HEK293 (cell line): ENCODE results near the gene EIF4G3.
A peak's percentile ranks its signal among the peaks of the same experiment; 100 is the strongest.

Experiments
- CTCF ChIA-PET: fragments of 350-600 bp; formaldehyde crosslinking; extraction: SDS; loops from one replicate; lab custom pipeline; 2021; ENCODE audit warnings: antibody characterized with exemption; lab: Yijun Ruan, JAX
- POLR2A ChIA-PET: fragments of 300-600 bp; formaldehyde crosslinking; extraction: SDS; loops from one replicate; lab custom pipeline; 2020; ENCODE audit warnings: antibody characterized with exemption, inconsistent platforms; lab: Yijun Ruan, JAX
- H3K27ac ChIP-seq: fragments of 200-500 bp; sonication (Bioruptor generic); 2 replicates; pipeline ENCODE4 v1.5.1; 2014; ENCODE audit warnings: low read depth, low read length, control low read depth, inconsistent platforms; ENCODE audit errors: extremely low read depth
- H3K36me3 ChIP-seq, 2 experiments: fragments of 200-500 bp in 1 of 2; sonication (Bioruptor generic) in 1 of 2; 1 replicate in 1 of 2; 2 replicates in 1 of 2; pipeline ENCODE4 v1.5.1; 2014 to 2017; ENCODE audit warnings: inconsistent platforms in 2 of 2, low read length in 2 of 2; ENCODE audit not compliant: control insufficient read depth in 2 of 2, insufficient read depth in 1 of 2
- H3K4me1 ChIP-seq: fragments of 200-500 bp; sonication (Bioruptor generic); 2 replicates; pipeline ENCODE4 v1.5.1; 2014; ENCODE audit warnings: mild to moderate bottlenecking, low read length, inconsistent platforms; ENCODE audit not compliant: control insufficient read depth, insufficient read depth
- H3K4me3 ChIP-seq: 2 replicates; pipeline ENCODE4 v1.5.1; 2011; ENCODE audit warnings: low read depth, mild to moderate bottlenecking, control low read depth, low read length, moderate library complexity
- H3K9me3 ChIP-seq: fragments of 200-500 bp; sonication (Bioruptor generic); 2 replicates; pipeline ENCODE4 v1.5.1; 2014; ENCODE audit warnings: low read depth, low read length, inconsistent platforms; ENCODE audit not compliant: control insufficient read depth, insufficient read depth
- IKZF3 ChIP-seq: fragments of 450-650 bp; IDR thresholded peaks from 2 replicates; pipeline ENCODE4 v1.5.0; 2018; ENCODE audit warnings: missing biosample characterization, mild to moderate bottlenecking, missing genetic modification characterization, moderate library complexity
- KLF8 ChIP-seq: fragments of 450-650 bp; formaldehyde crosslinking; IDR thresholded peaks from 2 replicates; pipeline ENCODE4 v1.5.1; 2016; ENCODE audit warnings: missing biosample characterization, missing genetic modification characterization
- SCRT1 ChIP-seq: fragments of 450-650 bp; formaldehyde crosslinking; IDR thresholded peaks from 2 replicates; pipeline ENCODE4 v1.5.1; 2016; ENCODE audit warnings: missing biosample characterization, missing genetic modification characterization, borderline replicate concordance
- WT1 ChIP-seq: fragments of 450-650 bp; formaldehyde crosslinking; IDR thresholded peaks from 2 replicates; pipeline ENCODE4 v1.5.1; 2016; ENCODE audit warnings: missing biosample characterization, missing genetic modification characterization
- ZEB2 ChIP-seq: fragments of 450-650 bp; formaldehyde crosslinking; IDR thresholded peaks from 2 replicates; pipeline ENCODE4 v1.5.1; 2016; ENCODE audit warnings: missing biosample characterization, missing genetic modification characterization
- ZFP37 ChIP-seq: fragments of 450-650 bp; formaldehyde crosslinking; IDR thresholded peaks from 2 replicates; pipeline ENCODE4 v1.5.1; 2016; ENCODE audit warnings: missing biosample characterization, missing genetic modification characterization
- ZIC2 ChIP-seq: fragments of 450-650 bp; formaldehyde crosslinking; IDR thresholded peaks from 2 replicates; pipeline ENCODE4 v1.5.1; 2016; ENCODE audit warnings: missing biosample characterization, missing genetic modification characterization
- ZNF114 ChIP-seq: fragments of 450-650 bp; formaldehyde crosslinking; IDR thresholded peaks from 2 replicates; pipeline ENCODE4 v1.5.0; 2017; ENCODE audit warnings: missing biosample characterization, missing genetic modification characterization
- ZNF211 ChIP-seq: fragments of 450-650 bp; formaldehyde crosslinking; IDR thresholded peaks from 2 replicates; pipeline ENCODE4 v1.5.1; 2016; ENCODE audit warnings: low read depth, missing biosample characterization, missing genetic modification characterization
- ZNF24 ChIP-seq: fragments of 450-650 bp; formaldehyde crosslinking; IDR thresholded peaks from 2 replicates; pipeline ENCODE4 v1.5.1; 2016; ENCODE audit warnings: missing biosample characterization, missing genetic modification characterization
- ZNF335 ChIP-seq: fragments of 450-650 bp; formaldehyde crosslinking; conservative IDR thresholded peaks from 2 replicates; pipeline ENCODE4 v1.5.1; 2016; ENCODE audit warnings: missing biosample characterization, missing genetic modification characterization
- ZNF423 ChIP-seq: fragments of 450-650 bp; formaldehyde crosslinking; IDR thresholded peaks from 2 replicates; pipeline ENCODE4 v1.5.1; 2016; ENCODE audit warnings: missing biosample characterization, missing genetic modification characterization
- ZNF501 ChIP-seq: fragments of 450-650 bp; formaldehyde crosslinking; IDR thresholded peaks from 2 replicates; pipeline ENCODE4 v1.5.1; 2016; ENCODE audit warnings: missing biosample characterization, missing genetic modification characterization
- ZNF514 ChIP-seq: fragments of 450-650 bp; formaldehyde crosslinking; IDR thresholded peaks from 2 replicates; pipeline ENCODE4 v1.5.1; 2016; ENCODE audit warnings: missing biosample characterization, missing genetic modification characterization
- ZNF530 ChIP-seq: fragments of 450-650 bp; formaldehyde crosslinking; IDR thresholded peaks from 2 replicates; pipeline ENCODE4 v1.5.1; 2016; ENCODE audit warnings: low read depth, missing biosample characterization, missing genetic modification characterization
- ZSCAN16 ChIP-seq: fragments of 450-650 bp; formaldehyde crosslinking; IDR thresholded peaks from 2 replicates; pipeline ENCODE4 v1.5.1; 2016; ENCODE audit warnings: missing biosample characterization, missing genetic modification characterization
- TF ChIP-seq, protein P1 (sequence below): fragments of 450-650 bp; formaldehyde crosslinking; IDR thresholded peaks from 2 replicates; pipeline ENCODE4 v1.5.0; 2017; ENCODE audit warnings: missing biosample characterization, missing genetic modification characterization, borderline replicate concordance
- TF ChIP-seq, protein P2 (sequence below): fragments of 450-650 bp; formaldehyde crosslinking; IDR thresholded peaks from 2 replicates; pipeline ENCODE4 v1.5.1; 2016; ENCODE audit warnings: missing biosample characterization, missing genetic modification characterization, borderline replicate concordance
- TF ChIP-seq, protein P3 (sequence below): fragments of 450-650 bp; formaldehyde crosslinking; IDR thresholded peaks from 2 replicates; pipeline ENCODE4 v1.5.1; 2016; ENCODE audit warnings: missing biosample characterization, missing genetic modification characterization
- TF ChIP-seq, protein P4 (sequence below): fragments of 450-650 bp; formaldehyde crosslinking; IDR thresholded peaks from 2 replicates; pipeline ENCODE4 v1.5.1; 2016; ENCODE audit warnings: missing biosample characterization, missing genetic modification characterization
- TF ChIP-seq, protein P5 (sequence below): fragments of 450-650 bp; formaldehyde crosslinking; IDR thresholded peaks from 2 replicates; pipeline ENCODE4 v1.5.1; 2017; ENCODE audit warnings: missing biosample characterization, missing genetic modification characterization

EIF4G3 gene, protein sequence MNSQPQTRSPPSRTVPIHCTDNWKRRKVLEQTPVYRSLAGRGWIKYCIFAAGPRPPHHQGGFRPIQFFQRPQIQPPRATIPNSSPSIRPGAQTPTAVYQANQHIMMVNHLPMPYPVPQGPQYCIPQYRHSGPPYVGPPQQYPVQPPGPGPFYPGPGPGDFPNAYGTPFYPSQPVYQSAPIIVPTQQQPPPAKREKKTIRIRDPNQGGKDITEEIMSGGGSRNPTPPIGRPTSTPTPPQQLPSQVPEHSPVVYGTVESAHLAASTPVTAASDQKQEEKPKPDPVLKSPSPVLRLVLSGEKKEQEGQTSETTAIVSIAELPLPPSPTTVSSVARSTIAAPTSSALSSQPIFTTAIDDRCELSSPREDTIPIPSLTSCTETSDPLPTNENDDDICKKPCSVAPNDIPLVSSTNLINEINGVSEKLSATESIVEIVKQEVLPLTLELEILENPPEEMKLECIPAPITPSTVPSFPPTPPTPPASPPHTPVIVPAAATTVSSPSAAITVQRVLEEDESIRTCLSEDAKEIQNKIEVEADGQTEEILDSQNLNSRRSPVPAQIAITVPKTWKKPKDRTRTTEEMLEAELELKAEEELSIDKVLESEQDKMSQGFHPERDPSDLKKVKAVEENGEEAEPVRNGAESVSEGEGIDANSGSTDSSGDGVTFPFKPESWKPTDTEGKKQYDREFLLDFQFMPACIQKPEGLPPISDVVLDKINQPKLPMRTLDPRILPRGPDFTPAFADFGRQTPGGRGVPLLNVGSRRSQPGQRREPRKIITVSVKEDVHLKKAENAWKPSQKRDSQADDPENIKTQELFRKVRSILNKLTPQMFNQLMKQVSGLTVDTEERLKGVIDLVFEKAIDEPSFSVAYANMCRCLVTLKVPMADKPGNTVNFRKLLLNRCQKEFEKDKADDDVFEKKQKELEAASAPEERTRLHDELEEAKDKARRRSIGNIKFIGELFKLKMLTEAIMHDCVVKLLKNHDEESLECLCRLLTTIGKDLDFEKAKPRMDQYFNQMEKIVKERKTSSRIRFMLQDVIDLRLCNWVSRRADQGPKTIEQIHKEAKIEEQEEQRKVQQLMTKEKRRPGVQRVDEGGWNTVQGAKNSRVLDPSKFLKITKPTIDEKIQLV (N-terminal part only)

DNA sequence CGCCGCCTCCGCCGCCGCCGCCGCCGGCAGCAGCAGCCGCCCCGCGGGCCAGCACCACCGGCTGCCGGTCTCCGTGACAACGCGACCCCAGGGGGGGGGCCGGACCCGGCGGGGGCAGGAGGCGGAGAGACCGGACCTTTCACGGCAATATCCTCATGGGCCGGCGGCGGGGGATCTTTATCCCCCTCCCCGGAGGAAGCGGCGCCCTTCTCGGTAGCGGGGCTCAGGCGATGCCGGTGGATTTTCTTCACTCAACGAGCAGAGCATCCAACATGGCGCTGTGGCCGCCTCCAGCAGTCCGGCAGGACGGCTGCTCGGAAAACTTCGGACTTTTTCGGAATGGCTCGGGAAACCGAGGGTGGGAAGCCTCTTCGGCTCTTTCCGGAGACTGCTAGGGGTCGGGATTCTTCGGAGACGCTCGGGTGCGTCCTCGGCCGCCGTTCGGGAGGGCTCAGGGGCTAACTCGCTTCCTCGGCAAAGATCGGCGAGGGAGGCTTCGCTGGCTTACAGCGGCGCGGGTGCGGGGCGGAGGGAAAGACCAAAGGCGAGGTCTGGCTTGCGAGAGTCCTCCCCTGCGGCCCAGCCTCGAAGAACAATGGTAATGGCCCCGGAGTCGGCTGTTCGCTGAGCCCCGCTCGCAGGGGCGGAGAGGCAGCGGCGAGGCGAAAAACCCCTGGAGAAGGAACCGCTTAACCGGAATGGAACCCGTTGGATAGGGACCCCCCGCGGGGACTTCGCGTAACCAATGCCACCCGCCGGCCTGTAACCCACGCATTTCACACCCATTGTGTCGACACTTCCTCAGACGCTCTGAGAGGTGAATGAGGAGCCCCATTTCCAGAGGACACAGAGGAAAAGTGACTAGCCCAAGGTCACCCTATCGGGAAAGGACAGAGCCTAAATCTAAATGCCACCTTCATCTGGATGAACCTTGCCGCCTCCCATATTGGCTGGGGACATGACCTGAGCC lies at the start of gene EIF4G3:
EIF4G3 (minus strand) TSS at position 312 of the 970 bp plus-strand sequence. CDS start 174,155 bp downstream, outside the sequence.
- ChIA-PET CTCF (no interaction called here), POLR2A (interaction anchor here (1.0 kb wide), 1 partner anchor 169 kb away, joined by 3 read pairs; no protein-coding TSS in a partner anchor)
- Histone ChIP-seq H3K4me1 (peaks cover 5% of the 10 kb centered on the region; the same call in 1 of the 2 replicates), H3K4me3 (peak within 1 kb of the TSS; percentile 93), H3K27ac (peak within 1 kb of the TSS; percentile 99), H3K36me3 (peaks cover 0 to 18% of the 10 kb centered on the region in 2 experiments; a peak in 2 of 3 replicates), H3K9me3 (no peaks in the 10 kb centered on the region)
- TF ChIP-seq SCRT1 (tag by site-specific recombination), result no peak
- TF ChIP-seq ZNF24 (tag by site-specific recombination), result peak; percentile 71; the same call in 1 of the 2 replicates
- TF ChIP-seq WT1 (tag by site-specific recombination), result peak; percentile 24; the same call in 1 of the 2 replicates
- TF ChIP-seq ZNF335, result peak; percentile 87
- TF ChIP-seq, protein P1, sequence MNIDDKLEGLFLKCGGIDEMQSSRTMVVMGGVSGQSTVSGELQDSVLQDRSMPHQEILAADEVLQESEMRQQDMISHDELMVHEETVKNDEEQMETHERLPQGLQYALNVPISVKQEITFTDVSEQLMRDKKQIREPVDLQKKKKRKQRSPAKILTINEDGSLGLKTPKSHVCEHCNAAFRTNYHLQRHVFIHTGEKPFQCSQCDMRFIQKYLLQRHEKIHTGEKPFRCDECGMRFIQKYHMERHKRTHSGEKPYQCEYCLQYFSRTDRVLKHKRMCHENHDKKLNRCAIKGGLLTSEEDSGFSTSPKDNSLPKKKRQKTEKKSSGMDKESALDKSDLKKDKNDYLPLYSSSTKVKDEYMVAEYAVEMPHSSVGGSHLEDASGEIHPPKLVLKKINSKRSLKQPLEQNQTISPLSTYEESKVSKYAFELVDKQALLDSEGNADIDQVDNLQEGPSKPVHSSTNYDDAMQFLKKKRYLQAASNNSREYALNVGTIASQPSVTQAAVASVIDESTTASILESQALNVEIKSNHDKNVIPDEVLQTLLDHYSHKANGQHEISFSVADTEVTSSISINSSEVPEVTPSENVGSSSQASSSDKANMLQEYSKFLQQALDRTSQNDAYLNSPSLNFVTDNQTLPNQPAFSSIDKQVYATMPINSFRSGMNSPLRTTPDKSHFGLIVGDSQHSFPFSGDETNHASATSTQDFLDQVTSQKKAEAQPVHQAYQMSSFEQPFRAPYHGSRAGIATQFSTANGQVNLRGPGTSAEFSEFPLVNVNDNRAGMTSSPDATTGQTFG, result no peak
- TF ChIP-seq ZNF530 (tag by site-specific recombination), result no peak
- TF ChIP-seq ZEB2 (tag by site-specific recombination), result peak; percentile 90
- peak; percentile 62; the same call in 1 of the 2 replicates for TF ChIP-seq KLF8 (tag by site-specific recombination)
- no peak for TF ChIP-seq ZNF211 (tag by site-specific recombination)
- TF ChIP-seq, protein P2, sequence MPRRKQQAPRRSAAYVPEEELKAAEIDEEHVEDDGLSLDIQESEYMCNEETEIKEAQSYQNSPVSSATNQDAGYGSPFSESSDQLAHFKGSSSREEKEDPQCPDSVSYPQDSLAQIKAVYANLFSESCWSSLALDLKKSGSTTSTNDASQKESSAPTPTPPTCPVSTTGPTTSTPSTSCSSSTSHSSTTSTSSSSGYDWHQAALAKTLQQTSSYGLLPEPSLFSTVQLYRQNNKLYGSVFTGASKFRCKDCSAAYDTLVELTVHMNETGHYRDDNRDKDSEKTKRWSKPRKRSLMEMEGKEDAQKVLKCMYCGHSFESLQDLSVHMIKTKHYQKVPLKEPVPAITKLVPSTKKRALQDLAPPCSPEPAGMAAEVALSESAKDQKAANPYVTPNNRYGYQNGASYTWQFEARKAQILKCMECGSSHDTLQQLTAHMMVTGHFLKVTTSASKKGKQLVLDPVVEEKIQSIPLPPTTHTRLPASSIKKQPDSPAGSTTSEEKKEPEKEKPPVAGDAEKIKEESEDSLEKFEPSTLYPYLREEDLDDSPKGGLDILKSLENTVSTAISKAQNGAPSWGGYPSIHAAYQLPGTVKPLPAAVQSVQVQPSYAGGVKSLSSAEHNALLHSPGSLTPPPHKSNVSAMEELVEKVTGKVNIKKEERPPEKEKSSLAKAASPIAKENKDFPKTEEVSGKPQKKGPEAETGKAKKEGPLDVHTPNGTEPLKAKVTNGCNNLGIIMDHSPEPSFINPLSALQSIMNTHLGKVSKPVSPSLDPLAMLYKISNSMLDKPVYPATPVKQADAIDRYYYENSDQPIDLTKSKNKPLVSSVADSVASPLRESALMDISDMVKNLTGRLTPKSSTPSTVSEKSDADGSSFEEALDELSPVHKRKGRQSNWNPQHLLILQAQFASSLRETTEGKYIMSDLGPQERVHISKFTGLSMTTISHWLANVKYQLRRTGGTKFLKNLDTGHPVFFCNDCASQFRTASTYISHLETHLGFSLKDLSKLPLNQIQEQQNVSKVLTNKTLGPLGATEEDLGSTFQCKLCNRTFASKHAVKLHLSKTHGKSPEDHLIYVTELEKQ, result no peak
- TF ChIP-seq, protein P3, sequence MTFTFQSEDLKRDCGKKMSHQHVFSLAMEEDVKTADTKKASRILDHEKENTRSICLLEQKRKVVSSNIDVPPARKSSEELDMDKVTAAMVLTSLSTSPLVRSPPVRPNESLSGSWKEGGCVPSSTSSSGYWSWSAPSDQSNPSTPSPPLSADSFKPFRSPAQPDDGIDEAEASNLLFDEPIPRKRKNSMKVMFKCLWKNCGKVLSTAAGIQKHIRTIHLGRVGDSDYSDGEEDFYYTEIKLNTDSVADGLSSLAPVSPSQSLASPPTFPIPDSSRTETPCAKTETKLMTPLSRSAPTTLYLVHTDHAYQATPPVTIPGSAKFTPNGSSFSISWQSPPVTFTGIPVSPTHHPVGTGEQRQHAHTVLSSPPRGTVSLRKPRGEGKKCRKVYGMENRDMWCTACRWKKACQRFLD, result no peak
- TF ChIP-seq IKZF3, result peak; percentile 39; the same call in 1 of the 2 replicates
- TF ChIP-seq ZNF501 (tag by site-specific recombination), result peak; percentile 55; the same call in 1 of the 2 replicates
- no peak for TF ChIP-seq ZSCAN16 (tag by site-specific recombination)
- TF ChIP-seq ZIC2 (tag by site-specific recombination), result peak; percentile 57
- no peak for TF ChIP-seq ZNF514 (tag by site-specific recombination)
- TF ChIP-seq ZFP37 (tag by site-specific recombination), result 0 out of 2 replicates have a peak, but pooled peaks have one; percentile 25
- TF ChIP-seq, protein P4, sequence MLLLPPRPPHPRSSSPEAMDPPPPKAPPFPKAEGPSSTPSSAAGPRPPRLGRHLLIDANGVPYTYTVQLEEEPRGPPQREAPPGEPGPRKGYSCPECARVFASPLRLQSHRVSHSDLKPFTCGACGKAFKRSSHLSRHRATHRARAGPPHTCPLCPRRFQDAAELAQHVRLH (tag by site-specific recombination), result peak; percentile 85
- peak; percentile 61 for TF ChIP-seq ZNF423
- no peak for TF ChIP-seq ZNF114 (tag by site-specific recombination)
- TF ChIP-seq, protein P5, sequence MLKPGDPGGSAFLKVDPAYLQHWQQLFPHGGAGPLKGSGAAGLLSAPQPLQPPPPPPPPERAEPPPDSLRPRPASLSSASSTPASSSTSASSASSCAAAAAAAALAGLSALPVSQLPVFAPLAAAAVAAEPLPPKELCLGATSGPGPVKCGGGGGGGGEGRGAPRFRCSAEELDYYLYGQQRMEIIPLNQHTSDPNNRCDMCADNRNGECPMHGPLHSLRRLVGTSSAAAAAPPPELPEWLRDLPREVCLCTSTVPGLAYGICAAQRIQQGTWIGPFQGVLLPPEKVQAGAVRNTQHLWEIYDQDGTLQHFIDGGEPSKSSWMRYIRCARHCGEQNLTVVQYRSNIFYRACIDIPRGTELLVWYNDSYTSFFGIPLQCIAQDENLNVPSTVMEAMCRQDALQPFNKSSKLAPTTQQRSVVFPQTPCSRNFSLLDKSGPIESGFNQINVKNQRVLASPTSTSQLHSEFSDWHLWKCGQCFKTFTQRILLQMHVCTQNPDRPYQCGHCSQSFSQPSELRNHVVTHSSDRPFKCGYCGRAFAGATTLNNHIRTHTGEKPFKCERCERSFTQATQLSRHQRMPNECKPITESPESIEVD, result no peak
